H1 (cell line): Measurements from ENCODE around the gene ARHGAP42. TPM values are rescaled to one million over a fixed set of nuclear protein-coding genes. Genes with fewer than 3 reads are reported as not detected.

ENCODE experiments used
- EGR1 ChIP-seq: IDR thresholded peaks from 2 replicates; pipeline ENCODE4 v1.6.1; 2011; ENCODE audit warnings: low read depth, low read length, borderline replicate concordance
- KDM5A ChIP-seq: fragments of 200-600 bp; IDR thresholded peaks from 2 replicates; pipeline ENCODE4 v1.7.1; 2012; ENCODE audit warnings: mild to moderate bottlenecking, low read length, inconsistent platforms, mixed read lengths
- SRF ChIP-seq: IDR thresholded peaks from 2 replicates; pipeline ENCODE4 v1.6.1; 2011; ENCODE audit warnings: mild to moderate bottlenecking, low read depth, low read length, moderate library complexity
- polyA plus RNA-seq, 7 experiments: library from polyadenylated mRNA; depleted of rRNA in 3 of 7; stranded (reverse) in 5 of 7; unstranded in 2 of 7; fragments of >200 nt in 5 of 7; fragments of 200-250 nt in 2 of 7; gene quantifications; 1 replicate in 5 of 7; 2 replicates in 1 of 7; 4 replicates in 1 of 7; pipeline versions ENCODE4 v1.2.1 to v1.2.3, GENCODE V29; 2011 to 2013; ENCODE audit warnings: missing spikeins in 2 of 7, mixed read lengths in 2 of 7
- total RNA-seq: library from RNA; stranded (reverse); fragmentation: NEBNext Ultra II Directional; extraction: Animal tissue kit (Norgen Biotek cat#: 25700); gene quantifications from 2 replicates; pipeline ENCODE4 v1.2.1, GENCODE V29; 2021

Gene ARHGAP42
- total and polyA plus RNA-seq, 2 of the 8 experiments (the other 6 are each of a cell fraction or from before 2014, with no cell fraction given): 22.2 to 33.5 TPM

GRCh38 chr11:100675115-100675650 lies 11.9 kb upstream of the ARHGAP42 start (continued):
- TF ChIP-seq SRF: no peak
- TF ChIP-seq KDM5A: no peak
- no peak for TF ChIP-seq EGR1
- TF ChIP-seq, all 59 proteins: peak for 0
